Activated T-cell treated with anti-CD3 and anti-CD28 coated beads, Interleukin-2, amount 50 U/mL, for 1 hour (primary cell): ENCODE measurements around the gene DAW1.
"Not testable (repeated sequence)": the region's sequence is repeated elsewhere in the genome, so short reads cannot be mapped to it uniquely, and the experiment has no call there.

Experiments
- DNase-seq: peaks from one replicate; pipeline ENCODE4 v3.0.0-alpha.2; 2020

Gene DAW1

DNA sequence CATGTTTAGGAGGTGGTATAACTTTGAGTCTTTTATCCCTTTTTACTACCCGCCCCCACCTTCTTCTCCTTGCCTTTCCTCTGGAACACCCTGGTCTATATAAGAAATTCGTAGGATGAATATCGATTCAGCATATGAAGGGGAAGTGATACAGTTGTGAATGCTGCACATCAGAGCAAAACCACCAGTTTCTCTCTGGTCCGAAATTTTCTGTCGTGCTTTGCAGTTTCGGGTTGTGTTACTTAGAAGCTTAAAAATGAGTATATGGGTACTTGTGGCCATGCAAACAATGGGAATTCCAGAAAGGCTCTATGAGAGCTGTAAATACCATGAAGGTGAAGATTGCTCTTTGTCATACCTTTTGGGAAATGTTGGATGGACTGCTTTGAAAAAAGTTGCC is 60.6 kb downstream of the DAW1 start:
- no peak for DNase-seq

GRCh38 chr2:227932403-227932802 is 61.0 kb downstream of the DAW1 start:
- DNase-seq: no peak

- no peak for DNase-seq
These were observed 62.5 kb downstream of the DAW1 start for GRCh38 chr2:227933884-227934283.

GRCh38 chr2:227936249-227936648 is 64.8 kb downstream of the DAW1 start:
- DNase-seq: not testable (repeated sequence)

DNA sequence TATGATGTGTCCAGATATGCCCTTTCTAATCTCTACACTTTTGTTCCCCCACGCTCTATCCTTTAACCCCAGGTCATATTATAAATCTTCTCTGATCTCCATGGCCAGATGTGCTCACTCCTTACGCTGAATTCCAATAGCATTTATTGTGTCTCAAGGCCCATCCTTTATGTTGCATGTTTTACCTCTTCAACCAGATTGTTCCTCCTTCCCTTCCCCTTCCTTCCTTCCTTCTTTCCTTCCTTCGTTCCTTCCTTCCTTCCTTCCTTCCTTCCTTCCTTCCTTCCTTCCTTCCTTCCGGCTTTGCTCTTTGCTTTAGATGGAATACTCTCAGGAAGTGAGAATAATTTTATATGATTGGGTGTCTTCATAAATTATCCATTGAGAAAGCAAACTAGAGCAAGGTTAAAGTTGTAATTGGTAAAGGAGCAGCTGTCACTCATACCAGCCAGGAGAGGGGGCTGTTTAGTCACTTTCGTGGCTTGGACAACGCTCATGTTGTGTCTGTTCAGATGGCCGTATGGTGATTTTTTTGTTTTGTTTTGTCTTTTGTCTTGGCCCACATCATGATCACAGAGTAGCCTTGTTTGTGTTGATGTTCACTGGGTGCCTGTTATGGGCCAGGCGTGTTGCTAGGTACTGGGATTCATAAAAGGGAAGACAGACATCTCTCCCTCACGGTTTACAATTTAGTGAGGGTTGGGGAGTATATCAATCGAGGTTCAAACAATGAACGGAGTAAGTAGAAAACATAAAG is 68.0 kb downstream of the DAW1 start:
- DNase-seq: no peak

- DNase-seq: no peak
These were observed 70.6 kb downstream of the DAW1 start for GRCh38 chr2:227942021-227942420.

DNA sequence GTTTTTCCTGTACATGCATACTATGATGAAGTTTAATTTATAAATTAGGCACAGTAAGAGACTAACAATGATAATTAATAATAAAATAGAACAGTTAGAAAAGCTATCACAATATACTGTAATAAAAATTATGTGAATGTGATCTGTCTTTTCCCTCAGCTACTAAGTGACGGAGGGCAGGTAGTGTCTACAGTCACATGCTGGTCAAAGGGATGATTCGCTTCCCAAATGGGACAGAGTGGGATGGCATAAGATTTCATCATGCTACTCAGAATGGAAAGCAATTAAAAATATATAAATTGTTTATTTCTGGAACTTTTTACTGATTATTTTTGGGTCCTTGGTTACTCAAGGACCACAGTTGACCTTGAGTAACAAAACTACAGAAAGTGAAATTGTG is 71.5 kb downstream of the DAW1 start:
- no peak for DNase-seq

DNA sequence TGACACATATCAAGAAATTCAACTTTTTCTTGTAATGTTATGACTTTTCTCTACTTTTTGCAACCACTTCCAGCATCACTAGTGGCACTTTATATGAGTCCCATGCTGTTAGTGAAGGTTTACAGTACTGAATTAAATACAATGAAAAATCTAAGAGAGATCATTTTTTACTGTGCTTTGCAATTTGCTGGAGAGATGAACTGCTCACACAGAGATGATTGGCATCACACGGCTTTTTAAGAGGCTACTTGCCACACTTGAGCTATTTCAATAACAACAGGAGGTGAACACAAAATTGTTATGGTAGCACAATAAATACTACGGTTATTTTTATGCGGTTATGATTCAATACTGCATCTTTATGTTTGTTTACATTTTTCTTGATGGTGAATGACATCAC is 88.9 kb downstream of the DAW1 start:
- DNase-seq: no peak

DNA sequence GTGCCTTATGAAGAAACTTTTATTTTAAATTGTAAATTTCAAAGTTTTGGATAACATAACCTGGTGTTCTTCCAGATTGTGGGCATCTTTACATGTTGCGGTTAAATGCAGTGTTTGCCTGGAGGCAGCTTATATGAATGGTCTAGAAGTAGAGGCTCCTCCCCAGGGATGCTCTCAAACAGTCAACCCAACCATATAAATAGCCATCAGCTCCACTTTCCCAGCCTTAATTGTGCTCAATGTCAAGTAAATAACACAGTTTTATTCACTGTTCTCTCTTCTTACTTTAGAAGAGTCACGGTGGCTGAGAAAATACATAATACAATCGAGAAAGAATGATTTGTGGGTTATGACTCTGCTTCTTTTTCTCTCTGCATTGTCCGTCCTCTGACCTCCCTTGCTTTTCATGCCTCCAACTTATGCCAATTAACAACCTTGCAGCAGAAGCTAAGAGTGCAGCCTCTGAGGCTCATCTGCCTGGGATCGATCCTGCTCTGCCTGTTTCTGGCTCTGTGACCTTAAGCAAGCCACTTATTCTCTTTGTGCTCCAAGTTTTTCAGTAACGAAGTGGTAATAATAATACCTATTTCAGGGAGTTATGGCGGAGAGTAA is 100.3 kb downstream of the DAW1 start:
- no peak for DNase-seq

- no peak for DNase-seq
These were observed 101.8 kb downstream of the DAW1 start for GRCh38 chr2:227973241-227973640.
